ENCODE results near the gene RUBCN. TPM values are rescaled to one million over a fixed set of nuclear protein-coding genes. Genes with fewer than 3 reads are reported as not detected.

The RUBCN gene
- total and polyA plus RNA-seq, 9 of the 15 experiments (the other 6 are each of a cell fraction or from before 2014, with no cell fraction given) = 8.4 to 24.0 (median 11.9) TPM

- peak; percentile 76; the same call in 1 of the 2 replicates for TF ChIP-seq KAT7 (CRISPR knock-in tag; IDR thresholded peaks at IDR 0.05; ENCODE audit: borderline replicate concordance)
- no peak for TF ChIP-seq TCF7 (IDR thresholded peaks at IDR 0.05; ENCODE audit: borderline replicate concordance)
- TF ChIP-seq SUPT5H (IDR thresholded peaks at IDR 0.05) = peak; percentile 71; the same call in 1 of the 2 replicates
- TF ChIP-seq ZSCAN32 (CRISPR knock-in tag; IDR thresholded peaks at IDR 0.05) = peak; percentile 84; the same call in 1 of the 2 replicates
- TF ChIP-seq CCNT2 (IDR thresholded peaks at IDR 0.05; ENCODE audit: borderline replicate concordance, extremely low read depth, insufficient read length, low read depth, low read length) = no peak
- no peak for TF ChIP-seq ELF2 (CRISPR knock-in tag; IDR thresholded peaks at IDR 0.05)
- no peak for TF ChIP-seq KLF13 (tag; IDR thresholded peaks at IDR 0.05; ENCODE audit: borderline replicate concordance, low read depth)
- peak; percentile 79 for TF ChIP-seq CREM (IDR thresholded peaks at IDR 0.05; ENCODE audit: low read depth)
- no peak for TF ChIP-seq ZNF696 (CRISPR knock-in tag; conservative IDR thresholded peaks at IDR 0.05)
- peak; percentile 84 for TF ChIP-seq ZNF134 (CRISPR knock-in tag; conservative IDR thresholded peaks at IDR 0.05)
- no peak for TF ChIP-seq HNRNPK (IDR thresholded peaks at IDR 0.05; ENCODE audit: low read depth, low read length, poor library complexity, severe bottlenecking)
- no peak for TF ChIP-seq BHLHE40 (IDR thresholded peaks at IDR 0.05; ENCODE audit: low read length)
- peak; percentile 57 for TF ChIP-seq POLR2B (IDR thresholded peaks at IDR 0.05; ENCODE audit: low read depth, partially characterized antibody)
- no peak for TF ChIP-seq TAF7 (tag; IDR thresholded peaks at IDR 0.05)
- TF ChIP-seq PHF21A (IDR thresholded peaks at IDR 0.05; ENCODE audit: borderline replicate concordance, low read depth) = no peak
- TF ChIP-seq RBFOX2 (IDR thresholded peaks at IDR 0.05; ENCODE audit: low read depth, low read length) = peak; percentile 90
- TF ChIP-seq ZNF224 (CRISPR knock-in tag; IDR thresholded peaks at IDR 0.05) = no peak
- peak; percentile 23; the same call in 1 of the 2 replicates for TF ChIP-seq SMARCE1 (IDR thresholded peaks at IDR 0.05)
- no peak for TF ChIP-seq CHAMP1 (IDR thresholded peaks at IDR 0.05)
- TF ChIP-seq TARDBP (IDR thresholded peaks at IDR 0.05) = peak; percentile 97
- no peak for TF ChIP-seq ZNF232 (CRISPR knock-in tag; IDR thresholded peaks at IDR 0.05)
- TF ChIP-seq RERE (CRISPR knock-in tag; IDR thresholded peaks at IDR 0.05; ENCODE audit: borderline replicate concordance) = 0 out of 2 replicates have a peak, but pooled peaks have one; percentile 50
Measured at GRCh38 chr3:197749601-197750395, 13.1 kb upstream of the RUBCN start, which contains the start of gene FYTTD1 (continued).
